Suprapubic skin (tissue), 3 donors: ENCODE data around the gene NEK6.

ENCODE experiments used
- CTCF ChIP-seq, 2 donors: fragments of 200-600 bp in 1 of 2; fragments of 450-650 bp in 1 of 2; sonication (generic) in 1 of 2; IDR thresholded peaks; one replicate each; pipeline ENCODE4 v1.5.1; 2016 to 2019; ENCODE audit warnings: antibody characterized with exemption in 2 of 2, mild to moderate bottlenecking in 1 of 2, moderate library complexity in 1 of 2
- POLR2A ChIP-seq, 2 donors: fragments of 450-650 bp; IDR thresholded peaks; one replicate each; pipeline ENCODE4 v1.6.1; 2017; ENCODE audit warnings: antibody characterized with exemption in 2 of 2, mild to moderate bottlenecking in 2 of 2, moderate library complexity in 2 of 2

DNA sequence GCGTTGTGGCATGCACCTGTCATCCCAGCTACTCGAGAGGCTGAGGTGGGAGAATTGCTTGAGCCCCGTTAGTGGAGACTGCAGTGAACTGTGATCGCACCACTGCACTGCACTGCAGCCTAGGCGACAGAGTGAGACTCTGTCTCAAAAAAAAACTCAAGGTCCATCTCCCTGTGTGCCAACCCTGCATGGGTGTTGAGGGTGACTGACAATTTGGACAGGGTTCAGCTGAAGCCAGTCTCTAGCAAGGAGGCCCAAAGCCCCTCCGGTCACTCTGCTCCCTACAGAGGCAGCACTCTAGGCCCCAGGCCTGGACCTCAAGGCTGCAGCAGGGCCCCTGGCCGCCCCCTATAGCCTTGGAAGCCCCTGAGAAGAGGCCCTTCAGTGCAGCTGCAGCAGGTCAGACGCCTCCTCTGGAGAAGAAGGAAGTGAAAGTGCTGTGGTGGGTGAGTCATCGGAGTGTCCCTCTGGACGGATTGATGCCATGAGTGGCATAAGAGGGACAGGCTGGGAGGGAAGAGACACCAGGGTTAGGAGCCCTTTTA, 39.2 kb upstream of the NEK6 start:
- no peak for TF ChIP-seq CTCF (IDR thresholded peaks at IDR 0.05)
- TF ChIP-seq POLR2A (IDR thresholded peaks at IDR 0.05): no peak
